K562 (cell line): ENCODE results near the gene RAB3D. TPM values are rescaled to one million over a fixed set of nuclear protein-coding genes. Genes with fewer than 3 reads are reported as not detected.
A peak's percentile ranks its signal among the peaks of the same experiment; 100 is the strongest.

Experiments
- ATAC-seq: fragments of 200-7000 bp; cut with Tn5 transposase; 3 replicates; pipeline ENCODE4 v1.9.1; 2020; ENCODE audit warnings: moderate library complexity
- BruUV-seq: library from RNA; stranded (reverse); fragments of 400-500 nt; replicated peaks from 2 replicates; lab custom pipeline; 2021; lab: Mats Ljungman, UMichigan
- CTCF ChIA-PET: fragments of 300-600 bp; formaldehyde crosslinking; extraction: SDS; loops from one replicate; lab custom pipeline; 2021; ENCODE audit warnings: low intra/inter-chr PET ratio; lab: Yijun Ruan, JAX
- POLR2A ChIA-PET: fragments of 300-600, 350-650 bp; sonication (Branson Sonifier 250); formaldehyde crosslinking; extraction: SDS; loops from one replicate; lab custom pipeline; 2021; ENCODE audit warnings: antibody characterized with exemption, inconsistent platforms; lab: Yijun Ruan, JAX
- DNase-seq, 4 experiments: peaks; one replicate each; pipeline versions ENCODE4 v3.0.0 to v3.0.0-alpha.2; 2011 to 2018; ENCODE audit warnings: low spot score in 3 of 4, mixed read lengths in 3 of 4; ENCODE audit errors: extremely low read depth in 1 of 4
- FAIRE-seq: peaks from 2 replicates; lab custom pipeline; 2011; peaks lifted over from hg19 to GRCh38; lab: Jason Lieb, UNC
- H2AFZ ChIP-seq: 2 replicates; pipeline ENCODE4 v1.6.0; 2011; ENCODE audit warnings: low read depth, low read length, control low read depth, inconsistent platforms
- H3K27ac ChIP-seq: fragments of 200-600 bp; 3 replicates; pipeline ENCODE4 v1.8.0; 2011; ENCODE audit warnings: low read depth, mild to moderate bottlenecking, control low read depth, inconsistent platforms, low read length, moderate library complexity, mixed read lengths; ENCODE audit errors: extremely low read depth
- H3K27me3 ChIP-seq, 2 experiments: fragments of 300-600 bp in 1 of 2; 2 replicates in 1 of 2; 3 replicates in 1 of 2; pipeline versions ENCODE4 v1.6.0 to v1.8.0; 2011; ENCODE audit warnings: inconsistent platforms in 2 of 2, low read length in 2 of 2, mild to moderate bottlenecking in 1 of 2, mixed read lengths in 1 of 2, moderate library complexity in 1 of 2; ENCODE audit not compliant: control insufficient read depth in 2 of 2, insufficient read depth in 2 of 2
- H3K36me3 ChIP-seq: fragments of 300-600 bp; 3 replicates; pipeline ENCODE4 v1.8.0; 2011; ENCODE audit warnings: mild to moderate bottlenecking, low read length, inconsistent platforms; ENCODE audit not compliant: control insufficient read depth, insufficient read depth
- H3K4me1 ChIP-seq, 2 experiments: fragments of 200-600 bp in 1 of 2; replicated peaks in 1 of 2; 2 replicates in 1 of 2; 3 replicates in 1 of 2; pipeline versions ENCODE4 v1.5.1 to v1.8.0; 2011; ENCODE audit warnings: inconsistent platforms in 2 of 2, low read length in 2 of 2, mild to moderate bottlenecking in 1 of 2, mixed read lengths in 1 of 2, moderate library complexity in 1 of 2; ENCODE audit not compliant: control insufficient read depth in 2 of 2, insufficient read depth in 2 of 2
- H3K4me2 ChIP-seq: 2 replicates; pipeline ENCODE4 v1.6.1; 2011; ENCODE audit warnings: low read length, control low read depth, inconsistent platforms, mixed read lengths; ENCODE audit not compliant: insufficient read depth
- H3K4me3 ChIP-seq: fragments of 200-600 bp; sonication (generic), shearing (Covaris generic); 2 replicates; pipeline ENCODE4 v1.5.1; 2016; ENCODE audit warnings: control low read depth, inconsistent platforms
- H3K79me2 ChIP-seq: fragments of 200-600 bp; 3 replicates; pipeline ENCODE4 v1.8.0; 2011; ENCODE audit warnings: low read length, inconsistent platforms; ENCODE audit not compliant: control insufficient read depth, insufficient read depth
- H3K9ac ChIP-seq, 2 experiments: 2 replicates each; pipeline versions ENCODE4 v1.6.0 to v1.6.1; 2011; ENCODE audit warnings: low read depth in 2 of 2, low read length in 2 of 2, control low read depth in 1 of 2, inconsistent platforms in 1 of 2, mild to moderate bottlenecking in 1 of 2, mixed read lengths in 1 of 2; ENCODE audit not compliant: insufficient read depth in 1 of 2
- H3K9me1 ChIP-seq: one replicate; pipeline ENCODE4 v1.6.0; 2011; ENCODE audit warnings: inconsistent platforms, mild to moderate bottlenecking, low read length, moderate library complexity; ENCODE audit not compliant: control insufficient read depth, insufficient read depth
- H3K9me3 ChIP-seq: replicated peaks from 2 replicates; pipeline ENCODE4 v1.5.1; 2011; ENCODE audit warnings: low read depth, low read length, inconsistent platforms; ENCODE audit not compliant: control insufficient read depth, insufficient read depth
- H4K20me1 ChIP-seq: replicated peaks from 2 replicates; pipeline ENCODE4 v1.6.1; 2011; ENCODE audit warnings: low read length, inconsistent platforms, mixed read lengths; ENCODE audit not compliant: control insufficient read depth, insufficient read depth
- CEBPG ChIP-seq, 3 experiments: fragments of 200-800 bp in 1 of 3; sonication (Bioruptor generic) in 1 of 3; sonication (generic) in 1 of 3; formaldehyde crosslinking in 1 of 3; IDR thresholded peaks in 2 of 3; conservative IDR thresholded peaks in 1 of 3; 2 replicates each; pipeline versions ENCODE4 v1.6.1 to v1.8.0; 2016 to 2022; ENCODE audit warnings: missing compliant biosample characterization in 2 of 3, missing genetic modification characterization in 2 of 3, mild to moderate bottlenecking in 1 of 3, missing genetic modification reagents in 1 of 3
- ERF ChIP-seq: fragments of 450-650 bp; formaldehyde crosslinking; IDR thresholded peaks from 2 replicates; pipeline ENCODE4 v1.4.0; 2020; ENCODE audit warnings: mild to moderate bottlenecking, mixed read lengths
- GABPA ChIP-seq: fragments of 200-800 bp; sonication (Bioruptor generic); conservative IDR thresholded peaks from 2 replicates; pipeline ENCODE4 v1.6.1; 2016; ENCODE audit warnings: low read depth, missing genetic modification characterization, missing compliant biosample characterization
- MAZ ChIP-seq, 2 experiments: fragments of 450-650 bp in 1 of 2; sonication (generic) in 1 of 2; formaldehyde crosslinking; IDR thresholded peaks in 1 of 2; conservative IDR thresholded peaks in 1 of 2; 2 replicates each; pipeline versions ENCODE4 v1.4.0 to v1.5.0; 2020; ENCODE audit warnings: mild to moderate bottlenecking in 1 of 2, missing genetic modification reagents in 1 of 2
- NFIC ChIP-seq: fragments of 450-650 bp; IDR thresholded peaks from 2 replicates; pipeline ENCODE4 v1.6.1; 2017; ENCODE audit warnings: mild to moderate bottlenecking, inconsistent platforms
- NRF1 ChIP-seq, 2 experiments: fragments of 450-650 bp; IDR thresholded peaks in 1 of 2; conservative IDR thresholded peaks in 1 of 2; 2 replicates each; pipeline ENCODE4 v1.6.1; 2014; ENCODE audit warnings: mild to moderate bottlenecking in 2 of 2
- POLR2H ChIP-seq: IDR thresholded peaks from 2 replicates; pipeline ENCODE4 v1.6.1; 2016; ENCODE audit warnings: missing genetic modification characterization, low read depth, mild to moderate bottlenecking, control low read depth, missing compliant biosample characterization, moderate library complexity
- SMAD4 ChIP-seq: fragments of 250-450 bp; sonication (Bioruptor Pico); conservative IDR thresholded peaks from 2 replicates; pipeline ENCODE4 v1.8.0; 2021; ENCODE audit warnings: inconsistent platforms, mild to moderate bottlenecking, moderate library complexity
- ZBTB17 ChIP-seq: fragments of 450-650 bp; formaldehyde crosslinking; IDR thresholded peaks from 2 replicates; pipeline ENCODE4 v1.4.0; 2020; ENCODE audit warnings: mild to moderate bottlenecking
- ZBTB7A ChIP-seq: IDR thresholded peaks from 2 replicates; pipeline ENCODE4 v1.6.1; 2011; ENCODE audit warnings: low read depth, mild to moderate bottlenecking, low read length, moderate library complexity, borderline replicate concordance; ENCODE audit not compliant: control insufficient read depth
- ZFP36 ChIP-seq: fragments of 150-350 bp; IDR thresholded peaks from 2 replicates; pipeline ENCODE4 v1.6.1; 2018; ENCODE audit warnings: low read length, low read depth; ENCODE audit not compliant: partially characterized antibody
- WGBS: fragments of 100-300 bp; shearing (Covaris generic); methylation state at CpG from one replicate; pipeline ENCODE4 v1.1.6; 2016; ENCODE audit warnings: low coverage, mixed read lengths; ENCODE audit not compliant: insufficient coverage; ENCODE audit errors: missing lambda C conversion rate; 5-methylcytosine and 5-hydroxymethylcytosine counted together
- in situ Hi-C: fragments of 300-500 bp; cut with MboI; formaldehyde crosslinking; loops from 4 replicates; pipeline ENCODE4 v1.15.0; 2018; ENCODE audit warnings: inconsistent platforms, mixed read lengths
- intact Hi-C: fragments of 100-400 bp; cut with micrococcal nuclease; formaldehyde crosslinking; loops from 2 replicates; pipeline ENCODE4 v1.14.2; 2022
- polyA plus RNA-seq, 8 experiments: library from polyadenylated mRNA; depleted of rRNA in 4 of 8; stranded (reverse) in 5 of 8; unstranded in 3 of 8; fragments of >200 nt; fragmentation: Nextera tagmentation in 2 of 8; fragmentation: Illumina TruSeq in 1 of 8; extraction: Ambion mirVana in 2 of 8; extraction: Trizol in 1 of 8; gene quantifications; 2 replicates each; pipeline versions ENCODE4 v1.2.1 to v1.2.3, GENCODE V29; 2011 to 2014; ENCODE audit warnings: inconsistent platforms in 1 of 8, missing spikeins in 1 of 8
- total RNA-seq, 7 experiments: library from RNA; depleted of rRNA in 6 of 7; stranded (reverse); fragments of >200 nt in 6 of 7; fragmentation: Illumina TruSeq in 2 of 7; extraction: Trizol in 2 of 7; gene quantifications; 2 replicates each; pipeline versions ENCODE4 v1.2.1 to v1.2.3, GENCODE V29; 2011 to 2021; ENCODE audit warnings: low replicate concordance in 1 of 7
- TF ChIP-seq, protein P1 (sequence below), 2 experiments: fragments of 200-800 bp in 1 of 2; sonication (Bioruptor generic) in 1 of 2; sonication (generic) in 1 of 2; formaldehyde crosslinking in 1 of 2; IDR thresholded peaks in 1 of 2; conservative IDR thresholded peaks in 1 of 2; 2 replicates each; pipeline versions ENCODE4 v1.5.0 to v1.6.1; 2016 to 2020; ENCODE audit warnings: missing compliant biosample characterization in 1 of 2, missing genetic modification characterization in 1 of 2, missing genetic modification reagents in 1 of 2
- TF ChIP-seq, protein P2 (sequence below): sonication (generic); formaldehyde crosslinking; IDR thresholded peaks from 2 replicates; pipeline ENCODE4 v1.8.0; 2022; ENCODE audit warnings: mild to moderate bottlenecking, missing genetic modification reagents, borderline replicate concordance
- TF ChIP-seq, protein P3 (sequence below): fragments of 450-650 bp; IDR thresholded peaks from 2 replicates; pipeline ENCODE4 v1.6.1; 2016; ENCODE audit warnings: low read depth, mild to moderate bottlenecking, moderate library complexity

RAB3D gene
- total and polyA plus RNA-seq, 9 of the 15 experiments (the other 6 are each of a cell fraction or from before 2014, with no cell fraction given): 0.34 to 3.3 (median 1.3) TPM

DNA sequence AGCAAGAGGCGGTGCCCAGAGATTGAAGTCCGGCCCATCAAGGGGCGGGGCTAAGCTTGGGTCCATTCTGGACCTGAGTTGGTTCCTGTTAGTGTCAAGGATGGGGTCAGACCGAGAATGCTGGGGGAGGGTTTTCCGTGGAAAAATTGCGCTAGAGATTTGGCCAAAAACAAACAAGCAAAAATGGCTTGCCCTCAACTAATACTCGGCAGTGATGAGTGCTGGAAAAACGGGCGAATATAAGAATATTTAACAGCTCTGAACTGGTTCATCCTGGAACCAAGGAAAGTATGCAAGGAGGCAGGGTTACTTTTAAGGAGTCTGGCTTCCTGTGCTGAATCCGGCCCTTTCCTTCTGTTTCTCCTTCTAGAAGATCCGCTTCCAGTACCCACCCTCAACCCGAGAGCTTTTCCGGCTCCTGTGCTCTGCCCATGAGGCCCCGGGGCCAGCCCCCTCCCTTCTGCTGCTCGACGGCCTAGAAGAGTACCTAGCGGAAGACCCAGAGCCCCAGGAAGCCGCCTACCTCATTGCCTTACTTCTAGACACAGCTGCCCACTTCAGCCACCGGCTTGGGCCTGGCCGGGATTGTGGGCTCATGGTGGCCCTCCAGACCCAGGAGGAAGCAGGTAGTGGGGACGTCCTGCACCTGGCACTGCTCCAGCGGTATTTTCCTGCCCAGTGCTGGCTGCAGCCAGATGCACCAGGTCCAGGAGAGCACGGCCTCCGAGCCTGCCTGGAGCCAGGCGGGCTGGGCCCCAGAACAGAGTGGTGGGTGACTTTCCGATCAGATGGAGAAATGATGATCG is 35.9 kb upstream of the RAB3D start:
- CTCF ChIA-PET: no interaction called here
- Histone ChIP-seq H3K4me1 (peaks cover 22 to 31% of the 10 kb centered on the region in 2 experiments), H4K20me1 (peaks cover 11% of the 10 kb centered on the region), H3K4me3 (peak overlapping the region; percentile 59), H3K27ac (peak overlapping the region; percentile 74), H3K9me1 (no peaks in the 10 kb centered on the region), H3K9me3 (no peaks in the 10 kb centered on the region), H3K79me2 (peaks cover 16% of the 10 kb centered on the region; the same call in 2 of the 3 replicates), H3K36me3 (peaks cover 26% of the 10 kb centered on the region), H3K27me3 (no peaks in the 10 kb centered on the region), H2AFZ (peak overlapping the region; percentile 97), H3K4me2 (peak overlapping the region; percentile 84), H3K9ac (peak overlapping the region; percentile 77 to 93)
- TSS peak; percentile 92 for BruUV-seq
- ATAC-seq (peak; percentile 10; the same call in 2 of the 3 replicates), FAIRE-seq (no peak), DNase-seq (peak in 1 of 4 experiments; percentile 63)
- in situ Hi-C loops: loop anchor here (5.0 kb wide), 1 partner anchor 78 kb away; the partner anchor contains the start of gene TSPAN16
- WGBS: 24% methylated on average over 27 of the region's 27 CpGs
- intact Hi-C loops: loop anchor here (2.0 kb wide), 1 partner anchor 59 kb away; the partner anchor contains the start of genes ODAD3 and PRKCSH
- POLR2A ChIA-PET: interaction anchor here (0.5 to 3.6 kb wide), 25 partner anchors 9 to 275 kb away, joined by 3 to 36 read pairs (median 4); partner anchors contain the start of genes CCDC159, EPOR, ODAD3 and PRKCSH
- peak; percentile 4 to 65 for TF ChIP-seq NRF1 (conservative IDR thresholded peaks at IDR 0.05 in 1 of 2, IDR thresholded peaks at IDR 0.05 in 1 of 2)
- TF ChIP-seq, protein P1, sequence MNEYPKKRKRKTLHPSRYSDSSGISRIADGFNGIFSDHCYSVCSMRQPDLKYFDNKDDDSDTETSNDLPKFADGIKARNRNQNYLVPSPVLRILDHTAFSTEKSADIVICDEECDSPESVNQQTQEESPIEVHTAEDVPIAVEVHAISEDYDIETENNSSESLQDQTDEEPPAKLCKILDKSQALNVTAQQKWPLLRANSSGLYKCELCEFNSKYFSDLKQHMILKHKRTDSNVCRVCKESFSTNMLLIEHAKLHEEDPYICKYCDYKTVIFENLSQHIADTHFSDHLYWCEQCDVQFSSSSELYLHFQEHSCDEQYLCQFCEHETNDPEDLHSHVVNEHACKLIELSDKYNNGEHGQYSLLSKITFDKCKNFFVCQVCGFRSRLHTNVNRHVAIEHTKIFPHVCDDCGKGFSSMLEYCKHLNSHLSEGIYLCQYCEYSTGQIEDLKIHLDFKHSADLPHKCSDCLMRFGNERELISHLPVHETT (CRISPR knock-in tag; conservative IDR thresholded peaks at IDR 0.05 in 1 of 2, IDR thresholded peaks at IDR 0.05 in 1 of 2): no peak
- TF ChIP-seq, protein P2, sequence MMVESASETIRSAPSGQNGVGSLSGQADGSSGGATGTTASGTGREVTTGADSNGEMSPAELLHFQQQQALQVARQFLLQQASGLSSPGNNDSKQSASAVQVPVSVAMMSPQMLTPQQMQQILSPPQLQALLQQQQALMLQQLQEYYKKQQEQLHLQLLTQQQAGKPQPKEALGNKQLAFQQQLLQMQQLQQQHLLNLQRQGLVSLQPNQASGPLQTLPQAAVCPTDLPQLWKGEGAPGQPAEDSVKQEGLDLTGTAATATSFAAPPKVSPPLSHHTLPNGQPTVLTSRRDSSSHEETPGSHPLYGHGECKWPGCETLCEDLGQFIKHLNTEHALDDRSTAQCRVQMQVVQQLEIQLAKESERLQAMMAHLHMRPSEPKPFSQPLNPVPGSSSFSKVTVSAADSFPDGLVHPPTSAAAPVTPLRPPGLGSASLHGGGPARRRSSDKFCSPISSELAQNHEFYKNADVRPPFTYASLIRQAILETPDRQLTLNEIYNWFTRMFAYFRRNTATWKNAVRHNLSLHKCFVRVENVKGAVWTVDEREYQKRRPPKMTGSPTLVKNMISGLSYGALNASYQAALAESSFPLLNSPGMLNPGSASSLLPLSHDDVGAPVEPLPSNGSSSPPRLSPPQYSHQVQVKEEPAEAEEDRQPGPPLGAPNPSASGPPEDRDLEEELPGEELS (CRISPR knock-in tag): 0 out of 2 replicates have a peak, but pooled peaks have one; percentile 12
- TF ChIP-seq NFIC: peak; percentile 77
- peak; percentile 18; the same call in 1 of the 2 replicates for TF ChIP-seq SMAD4 (CRISPR knock-in tag)
- peak in 1 of 2 experiments; percentile 63; a peak in 1 of 4 replicates for TF ChIP-seq MAZ (CRISPR knock-in tag; conservative IDR thresholded peaks at IDR 0.05 in 1 of 2, IDR thresholded peaks at IDR 0.05 in 1 of 2)
- TF ChIP-seq, protein P3, sequence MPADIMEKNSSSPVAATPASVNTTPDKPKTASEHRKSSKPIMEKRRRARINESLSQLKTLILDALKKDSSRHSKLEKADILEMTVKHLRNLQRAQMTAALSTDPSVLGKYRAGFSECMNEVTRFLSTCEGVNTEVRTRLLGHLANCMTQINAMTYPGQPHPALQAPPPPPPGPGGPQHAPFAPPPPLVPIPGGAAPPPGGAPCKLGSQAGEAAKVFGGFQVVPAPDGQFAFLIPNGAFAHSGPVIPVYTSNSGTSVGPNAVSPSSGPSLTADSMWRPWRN: peak; percentile 22; the same call in 1 of the 2 replicates
- peak; percentile 89 for TF ChIP-seq POLR2H
- TF ChIP-seq CEBPG (CRISPR knock-in tag; IDR thresholded peaks at IDR 0.05): no peak
- 0 out of 4 replicates have a peak, but pooled peaks of 1 of the 2 experiments have one; percentile 13 for TF ChIP-seq CEBPG (tag; conservative IDR thresholded peaks at IDR 0.05 in 1 of 2, IDR thresholded peaks at IDR 0.05 in 1 of 2)
- no peak for TF ChIP-seq GABPA (tag)
- TF ChIP-seq ZBTB7A: peak; percentile 43; the same call in 1 of the 2 replicates
- TF ChIP-seq ERF (CRISPR knock-in tag): peak; percentile 12; the same call in 1 of the 2 replicates
- TF ChIP-seq ZBTB17 (CRISPR knock-in tag): 0 out of 2 replicates have a peak, but pooled peaks have one; percentile 52
- no peak for TF ChIP-seq ZFP36
